ENCODE measurements around the gene PCNX2.

The PCNX2 gene

GRCh38 chr1:233316473-233316872, 20.9 kb upstream of the PCNX2 start:
- ATAC-seq, result no peak

GRCh38 chr1:233315718-233316301, 20.3 kb upstream of the PCNX2 start:
- ATAC-seq, result no peak

GRCh38 chr1:233313434-233314155, 18.1 kb upstream of the PCNX2 start:
- no peak for ATAC-seq

GRCh38 chr1:233304489-233305102, 9.1 kb upstream of the PCNX2 start:
- no peak for ATAC-seq

GRCh38 chr1:233300326-233300725, 4.8 kb upstream of the PCNX2 start:
- ATAC-seq, result no peak

- ATAC-seq, result no peak
Observed at GRCh38 chr1:233299450-233299849, 3.9 kb upstream of the PCNX2 start.

GRCh38 chr1:233295975-233296322, 424 bp upstream of the PCNX2 start:
- no peak for ATAC-seq

- ATAC-seq, result peak; percentile 71 to 75
Observed at GRCh38 chr1:233294913-233295236, 650 bp downstream of the PCNX2 start.

GRCh38 chr1:233293556-233294446, 1.7 kb downstream of the PCNX2 start:
- no peak for ATAC-seq

- no peak for ATAC-seq
Observed at GRCh38 chr1:233290396-233291034, 5.0 kb downstream of the PCNX2 start.

GRCh38 chr1:233289676-233290075, 5.8 kb downstream of the PCNX2 start:
- ATAC-seq, result no peak

- ATAC-seq, result no peak
Observed at GRCh38 chr1:233282582-233282886, 13.0 kb downstream of the PCNX2 start.

- ATAC-seq, result peak in 1 of 2 donors; percentile 38
Observed at GRCh38 chr1:233281711-233282581, 13.6 kb downstream of the PCNX2 start.

- no peak for ATAC-seq
Observed at GRCh38 chr1:233279971-233280370, 15.6 kb downstream of the PCNX2 start.

- ATAC-seq, result no peak
Observed at GRCh38 chr1:233278631-233279030, 16.9 kb downstream of the PCNX2 start.

GRCh38 chr1:233277637-233278606, 17.6 kb downstream of the PCNX2 start:
- ATAC-seq, result no peak

- ATAC-seq, result no peak
Observed at GRCh38 chr1:233269656-233270055, 25.9 kb downstream of the PCNX2 start.

- no peak for ATAC-seq
Observed at GRCh38 chr1:233268389-233269022, 27.0 kb downstream of the PCNX2 start.

GRCh38 chr1:233261695-233262094, 33.8 kb downstream of the PCNX2 start:
- no peak for ATAC-seq

- ATAC-seq, result peak in 1 of 2 donors; percentile 65
Observed at GRCh38 chr1:233261206-233261605, 34.3 kb downstream of the PCNX2 start.
